GM18907 (cell line): ENCODE measurements around the gene VWCE.
"Not testable (repeated sequence)": the region's sequence is repeated elsewhere in the genome, so short reads cannot be mapped to it uniquely, and the experiment has no call there.

Experiments
- ATAC-seq: cut with Tn5 transposase; IDR thresholded peaks from one replicate; pipeline ENCODE4 v1.9.1; 2021; ENCODE audit warnings: mild to moderate bottlenecking, moderate library complexity; ENCODE audit not compliant: unreplicated experiment

VWCE gene

GRCh38 chr11:61218306-61218705 lies 76.8 kb downstream of the VWCE start:
- not testable (repeated sequence) for ATAC-seq

- not testable (repeated sequence) for ATAC-seq
Measured at GRCh38 chr11:61213711-61214324, 81.3 kb downstream of the VWCE start.

- not testable (repeated sequence) for ATAC-seq
Measured at GRCh38 chr11:61212202-61212601, 82.9 kb downstream of the VWCE start.

GRCh38 chr11:61211327-61211952 lies 83.7 kb downstream of the VWCE start:
- not testable (repeated sequence) for ATAC-seq

- not testable (repeated sequence) for ATAC-seq
Measured at GRCh38 chr11:61210629-61211028, 84.5 kb downstream of the VWCE start.
